ENCODE measurements around the gene MSH6.
"Not testable (repeated sequence)": the region's sequence is repeated elsewhere in the genome, so short reads cannot be mapped to it uniquely, and the experiment has no call there.

The MSH6 gene

DNA sequence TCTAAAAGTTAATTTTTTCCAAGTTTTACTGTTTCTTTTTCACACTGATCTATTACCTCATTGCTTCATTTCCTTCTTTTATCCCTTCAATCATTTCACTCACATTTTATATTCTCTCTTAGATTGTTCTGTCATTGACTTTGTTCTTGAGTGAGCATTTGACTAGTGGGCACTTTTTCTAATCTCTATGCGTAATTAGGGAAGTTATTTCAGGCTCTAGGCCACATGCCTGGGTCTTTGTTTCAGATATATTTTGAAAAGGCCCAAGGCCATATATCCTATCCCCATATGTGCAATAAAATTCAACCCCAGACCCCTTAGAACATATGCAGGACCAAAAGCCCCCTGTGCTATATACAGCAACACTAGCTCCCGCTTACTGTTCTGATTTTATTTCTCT, 61.2 kb downstream of the MSH6 start:
- TF ChIP-seq EZH2phosphoT487 (IDR thresholded peaks at IDR 0.05; ENCODE audit: low read length) (no peak), EZH2 (optimal IDR thresholded peaks at IDR 0.05; ENCODE audit: low read depth, low read length) (no peak)
- TF ChIP-seq, protein P1, sequence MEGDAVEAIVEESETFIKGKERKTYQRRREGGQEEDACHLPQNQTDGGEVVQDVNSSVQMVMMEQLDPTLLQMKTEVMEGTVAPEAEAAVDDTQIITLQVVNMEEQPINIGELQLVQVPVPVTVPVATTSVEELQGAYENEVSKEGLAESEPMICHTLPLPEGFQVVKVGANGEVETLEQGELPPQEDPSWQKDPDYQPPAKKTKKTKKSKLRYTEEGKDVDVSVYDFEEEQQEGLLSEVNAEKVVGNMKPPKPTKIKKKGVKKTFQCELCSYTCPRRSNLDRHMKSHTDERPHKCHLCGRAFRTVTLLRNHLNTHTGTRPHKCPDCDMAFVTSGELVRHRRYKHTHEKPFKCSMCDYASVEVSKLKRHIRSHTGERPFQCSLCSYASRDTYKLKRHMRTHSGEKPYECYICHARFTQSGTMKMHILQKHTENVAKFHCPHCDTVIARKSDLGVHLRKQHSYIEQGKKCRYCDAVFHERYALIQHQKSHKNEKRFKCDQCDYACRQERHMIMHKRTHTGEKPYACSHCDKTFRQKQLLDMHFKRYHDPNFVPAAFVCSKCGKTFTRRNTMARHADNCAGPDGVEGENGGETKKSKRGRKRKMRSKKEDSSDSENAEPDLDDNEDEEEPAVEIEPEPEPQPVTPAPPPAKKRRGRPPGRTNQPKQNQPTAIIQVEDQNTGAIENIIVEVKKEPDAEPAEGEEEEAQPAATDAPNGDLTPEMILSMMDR (IDR thresholded peaks at IDR 0.05; ENCODE audit: low read length), result no peak
- H3K4me3 ChIP-seq (ENCODE audit: low read length), result no peak overlapping the region
- H3K36me3 ChIP-seq (replicated peaks; ENCODE audit: insufficient read depth, low read length), result peaks cover 4% of the 10 kb centered on the region; the same call in 1 of the 2 replicates
- no peaks in the 10 kb centered on the region for H3K4me1 ChIP-seq (ENCODE audit: low read length)
- H3K9ac ChIP-seq (ENCODE audit: low read length), result no peak overlapping the region
- no peak for DNase-seq
- H2AFZ ChIP-seq (ENCODE audit: low read length), result no peak overlapping the region
- no peak overlapping the region for H3K4me2 ChIP-seq (ENCODE audit: low read depth, low read length)
- peaks cover 88% of the 10 kb centered on the region for H3K79me2 ChIP-seq (ENCODE audit: low read length)
- no peaks in the 10 kb centered on the region for H3K9me3 ChIP-seq (replicated peaks; ENCODE audit: insufficient read depth, low read length)
- 0 out of 2 replicates have a peak, but pooled peaks cover 8% of the 10 kb centered on the region for H4K20me1 ChIP-seq (ENCODE audit: insufficient read depth, low read length)
- H3K27ac ChIP-seq (ENCODE audit: low read length), result no peak overlapping the region
- H3F3A ChIP-seq (ENCODE audit: insufficient read depth, low read length), result no peaks in the 10 kb centered on the region
- no peaks in the 10 kb centered on the region for H3K27me3 ChIP-seq (replicated peaks; ENCODE audit: insufficient read depth, low read length)
- no peaks in the 10 kb centered on the region for H3K9me2 ChIP-seq (replicated peaks; ENCODE audit: insufficient read depth, low read length)

DNA sequence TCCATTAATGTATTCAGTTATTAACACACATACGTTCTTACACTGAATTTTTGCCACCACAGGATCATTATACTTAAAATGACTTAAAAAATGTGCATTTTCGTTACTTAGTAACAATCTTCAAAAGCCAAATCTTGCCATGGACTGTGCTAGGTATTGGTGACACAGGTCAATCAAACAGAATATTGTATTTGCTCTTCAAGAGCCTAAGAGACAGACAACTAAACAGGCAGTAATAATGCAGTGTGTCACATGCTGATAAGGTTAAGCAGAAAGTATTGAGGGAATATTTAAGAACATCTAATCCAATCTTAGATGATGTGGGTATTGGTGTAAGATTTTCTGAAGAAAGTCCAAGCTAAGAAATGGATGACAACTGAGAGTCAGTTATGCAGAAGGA, 66.4 kb downstream of the MSH6 start:
- H3K4me3 ChIP-seq (ENCODE audit: low read length), result no peak overlapping the region
- H3K4me2 ChIP-seq (ENCODE audit: low read depth, low read length), result no peak overlapping the region
- no peaks in the 10 kb centered on the region for H3K9me3 ChIP-seq (replicated peaks; ENCODE audit: insufficient read depth, low read length)
- DNase-seq, result no peak
- H3K4me1 ChIP-seq (ENCODE audit: low read length), result no peaks in the 10 kb centered on the region
- peaks cover 91% of the 10 kb centered on the region for H3K79me2 ChIP-seq (ENCODE audit: low read length)
- no peaks in the 10 kb centered on the region for H3K27me3 ChIP-seq (replicated peaks; ENCODE audit: insufficient read depth, low read length)
- no peaks in the 10 kb centered on the region for H4K20me1 ChIP-seq (ENCODE audit: insufficient read depth, low read length)
- no peaks in the 10 kb centered on the region for H3K9me2 ChIP-seq (replicated peaks; ENCODE audit: insufficient read depth, low read length)
- H3F3A ChIP-seq (ENCODE audit: insufficient read depth, low read length), result no peaks in the 10 kb centered on the region
- H3K36me3 ChIP-seq (replicated peaks; ENCODE audit: insufficient read depth, low read length), result no peaks in the 10 kb centered on the region
- no peak overlapping the region for H2AFZ ChIP-seq (ENCODE audit: low read length)
- no peak overlapping the region for H3K9ac ChIP-seq (ENCODE audit: low read length)
- no peak overlapping the region for H3K27ac ChIP-seq (ENCODE audit: low read length)
- TF ChIP-seq, protein P1 (IDR thresholded peaks at IDR 0.05; ENCODE audit: low read length), result no peak
- TF ChIP-seq EZH2phosphoT487 (IDR thresholded peaks at IDR 0.05; ENCODE audit: low read length) (no peak), EZH2 (optimal IDR thresholded peaks at IDR 0.05; ENCODE audit: low read depth, low read length) (no peak)

DNA sequence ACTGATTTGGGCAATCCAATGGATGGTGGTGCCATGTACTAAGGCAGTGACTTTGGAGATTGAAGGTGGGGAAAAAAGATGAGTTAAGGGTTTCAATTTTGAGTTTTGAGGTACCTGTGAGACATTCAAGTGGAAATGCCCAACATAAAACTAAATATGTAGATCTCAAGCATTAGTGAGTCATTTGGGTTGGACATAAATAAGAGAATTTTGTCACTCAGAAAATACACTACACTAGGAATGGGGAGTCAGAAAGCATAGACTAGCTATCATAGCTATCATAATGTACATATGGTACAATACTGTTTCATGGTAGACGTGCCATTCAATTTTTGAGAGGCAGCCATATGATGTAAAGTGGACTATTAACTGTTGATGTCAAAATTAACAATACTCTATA, 67.3 kb downstream of the MSH6 start:
- no peaks in the 10 kb centered on the region for H3K27me3 ChIP-seq (replicated peaks; ENCODE audit: insufficient read depth, low read length)
- no peaks in the 10 kb centered on the region for H3K9me3 ChIP-seq (replicated peaks; ENCODE audit: insufficient read depth, low read length)
- TF ChIP-seq EZH2phosphoT487 (IDR thresholded peaks at IDR 0.05; ENCODE audit: low read length) (no peak), EZH2 (optimal IDR thresholded peaks at IDR 0.05; ENCODE audit: low read depth, low read length) (no peak)
- TF ChIP-seq, protein P1 (IDR thresholded peaks at IDR 0.05; ENCODE audit: low read length), result no peak
- H3K27ac ChIP-seq (ENCODE audit: low read length), result no peak overlapping the region
- no peaks in the 10 kb centered on the region for H3F3A ChIP-seq (ENCODE audit: insufficient read depth, low read length)
- H3K9ac ChIP-seq (ENCODE audit: low read length), result no peak overlapping the region
- no peak for DNase-seq
- H3K36me3 ChIP-seq (replicated peaks; ENCODE audit: insufficient read depth, low read length), result no peaks in the 10 kb centered on the region
- H3K4me3 ChIP-seq (ENCODE audit: low read length), result no peak overlapping the region
- no peaks in the 10 kb centered on the region for H4K20me1 ChIP-seq (ENCODE audit: insufficient read depth, low read length)
- no peaks in the 10 kb centered on the region for H3K4me1 ChIP-seq (ENCODE audit: low read length)
- no peaks in the 10 kb centered on the region for H3K9me2 ChIP-seq (replicated peaks; ENCODE audit: insufficient read depth, low read length)
- H3K4me2 ChIP-seq (ENCODE audit: low read depth, low read length), result no peak overlapping the region
- no peak overlapping the region for H2AFZ ChIP-seq (ENCODE audit: low read length)
- peaks cover 93% of the 10 kb centered on the region for H3K79me2 ChIP-seq (ENCODE audit: low read length)

DNA sequence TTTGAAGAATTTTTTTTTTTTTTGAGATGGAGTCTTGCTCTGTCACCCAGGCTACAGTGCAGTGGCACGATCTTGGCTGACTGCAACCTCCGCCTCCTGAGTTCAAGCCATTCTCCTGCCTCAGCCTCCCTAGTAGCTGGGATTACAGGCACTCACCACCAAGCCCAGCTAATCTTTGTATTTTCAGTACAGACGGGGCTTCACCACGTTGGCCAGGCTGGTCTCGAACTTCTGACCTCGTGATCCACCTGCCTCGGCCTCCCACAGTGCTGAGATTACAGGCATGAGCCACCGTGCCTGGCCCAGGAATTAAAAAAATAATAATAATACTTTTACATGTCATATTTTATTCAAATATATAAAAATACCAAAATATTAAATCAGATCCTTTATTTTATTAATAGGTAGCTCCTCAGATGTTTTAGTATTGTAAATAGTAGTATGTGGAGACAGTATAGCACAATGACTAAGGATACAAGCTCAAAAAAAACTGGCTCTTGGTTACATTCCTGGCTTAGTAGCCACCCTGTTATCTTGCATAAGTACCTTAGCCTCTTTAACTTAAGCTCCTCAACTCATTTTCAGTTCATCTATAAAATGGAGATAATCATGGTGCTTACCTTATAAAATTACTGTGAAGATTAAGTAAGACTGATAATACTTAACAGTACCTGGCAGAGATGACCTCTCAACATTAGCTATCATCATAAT, 70.3 kb downstream of the MSH6 start:
- not testable (repeated sequence) for H3F3A ChIP-seq (ENCODE audit: insufficient read depth, low read length); H3K9ac ChIP-seq (ENCODE audit: low read length); H4K20me1 ChIP-seq (ENCODE audit: insufficient read depth, low read length)

More for the DNA sequence above, 70.3 kb downstream of the MSH6 start:
- H3K27me3 ChIP-seq (replicated peaks; ENCODE audit: insufficient read depth, low read length); H3K9me3 ChIP-seq (replicated peaks; ENCODE audit: insufficient read depth, low read length); H3K9me2 ChIP-seq (replicated peaks; ENCODE audit: insufficient read depth, low read length); H3K4me3 ChIP-seq (ENCODE audit: low read length); DNase-seq; H3K36me3 ChIP-seq (replicated peaks; ENCODE audit: insufficient read depth, low read length); H3K4me2 ChIP-seq (ENCODE audit: low read depth, low read length); H2AFZ ChIP-seq (ENCODE audit: low read length); H3K27ac ChIP-seq (ENCODE audit: low read length); H3K4me1 ChIP-seq (ENCODE audit: low read length): not testable (repeated sequence)
- H3K79me2 ChIP-seq (ENCODE audit: low read length), result peaks cover 97% of the 10 kb centered on the region
